Measurements from ENCODE around the gene RNU1-4. TPM values are rescaled to one million over a fixed set of nuclear protein-coding genes. Genes with fewer than 3 reads are reported as not detected.

Gene RNU1-4
- under 0.01 TPM for total RNA-seq

DNA sequence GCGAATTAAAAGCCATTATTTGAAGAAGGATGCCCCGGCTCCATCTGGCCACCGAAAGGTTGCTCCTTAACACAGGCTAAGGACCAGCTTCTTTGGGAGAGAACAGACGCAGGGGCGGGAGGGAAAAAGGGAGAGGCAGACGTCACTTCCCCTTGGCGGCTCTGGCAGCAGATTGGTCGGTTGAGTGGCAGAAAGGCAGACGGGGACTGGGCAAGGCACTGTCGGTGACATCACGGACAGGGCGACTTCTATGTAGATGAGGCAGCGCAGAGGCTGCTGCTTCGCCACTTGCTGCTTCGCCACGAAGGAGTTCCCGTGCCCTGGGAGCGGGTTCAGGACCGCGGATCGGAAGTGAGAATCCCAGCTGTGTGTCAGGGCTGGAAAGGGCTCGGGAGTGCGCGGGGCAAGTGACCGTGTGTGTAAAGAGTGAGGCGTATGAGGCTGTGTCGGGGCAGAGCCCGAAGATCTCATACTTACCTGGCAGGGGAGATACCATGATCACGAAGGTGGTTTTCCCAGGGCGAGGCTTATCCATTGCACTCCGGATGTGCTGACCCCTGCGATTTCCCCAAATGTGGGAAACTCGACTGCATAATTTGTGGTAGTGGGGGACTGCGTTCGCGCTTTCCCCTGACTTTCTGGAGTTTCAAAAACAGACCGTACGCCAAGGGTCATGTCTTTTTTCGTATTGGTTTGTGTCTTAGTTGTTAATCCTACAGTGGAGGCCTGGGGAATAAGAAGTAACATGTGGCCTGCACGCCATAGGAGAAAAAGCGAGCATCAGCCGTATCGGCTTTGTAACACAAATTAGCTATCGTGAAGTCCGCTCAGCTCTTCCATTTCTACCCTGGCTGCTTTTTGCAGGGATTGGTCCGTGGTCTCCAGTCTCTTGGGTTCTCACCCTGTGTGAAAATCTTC is at the start of gene RNU1-4:
Gene RNU1-4 (plus strand): TSS at position 470 of the 918 bp plus-strand sequence.

Other genes with a start within 250 kb of the RNU1-4 start
- gene RNU1-1, start 226.2 kb upstream of the RNU1-4 start, total RNA-seq: under 0.01 TPM
- 151 TPM for gene NBPF1, start 127.0 kb upstream of the RNU1-4 start, total RNA-seq
- gene RNU1-3, start 73.6 kb upstream of the RNU1-4 start, total RNA-seq: under 0.01 TPM
- under 0.01 TPM for gene RNU1-2, start 155.5 kb downstream of the RNU1-4 start, total RNA-seq
- 81.3 TPM for gene CROCC, start 181.4 kb downstream of the RNU1-4 start, total RNA-seq
- gene MFAP2, start 240.1 kb downstream of the RNU1-4 start, total RNA-seq: 52.1 TPM